Measurements from ENCODE around the gene MACROD2.

MACROD2 gene

GRCh38 chr20:15756754-15757115 is 1761.4 kb downstream of the MACROD2 start:
- H3K27me3 ChIP-seq (replicated peaks; ENCODE audit: control insufficient read depth, insufficient read depth, low read length), result no peaks in the 10 kb centered on the region
- H3K4me3 ChIP-seq (replicated peaks; ENCODE audit: low read depth, low read length), result no peak overlapping the region
- DNase-seq (ENCODE audit: extremely low read depth, insufficient read length), result no peak
- TF ChIP-seq, protein P1, sequence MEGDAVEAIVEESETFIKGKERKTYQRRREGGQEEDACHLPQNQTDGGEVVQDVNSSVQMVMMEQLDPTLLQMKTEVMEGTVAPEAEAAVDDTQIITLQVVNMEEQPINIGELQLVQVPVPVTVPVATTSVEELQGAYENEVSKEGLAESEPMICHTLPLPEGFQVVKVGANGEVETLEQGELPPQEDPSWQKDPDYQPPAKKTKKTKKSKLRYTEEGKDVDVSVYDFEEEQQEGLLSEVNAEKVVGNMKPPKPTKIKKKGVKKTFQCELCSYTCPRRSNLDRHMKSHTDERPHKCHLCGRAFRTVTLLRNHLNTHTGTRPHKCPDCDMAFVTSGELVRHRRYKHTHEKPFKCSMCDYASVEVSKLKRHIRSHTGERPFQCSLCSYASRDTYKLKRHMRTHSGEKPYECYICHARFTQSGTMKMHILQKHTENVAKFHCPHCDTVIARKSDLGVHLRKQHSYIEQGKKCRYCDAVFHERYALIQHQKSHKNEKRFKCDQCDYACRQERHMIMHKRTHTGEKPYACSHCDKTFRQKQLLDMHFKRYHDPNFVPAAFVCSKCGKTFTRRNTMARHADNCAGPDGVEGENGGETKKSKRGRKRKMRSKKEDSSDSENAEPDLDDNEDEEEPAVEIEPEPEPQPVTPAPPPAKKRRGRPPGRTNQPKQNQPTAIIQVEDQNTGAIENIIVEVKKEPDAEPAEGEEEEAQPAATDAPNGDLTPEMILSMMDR (IDR thresholded peaks at IDR 0.05; ENCODE audit: insufficient read depth, low read length, poor library complexity, severe bottlenecking), result no peak
- no peaks in the 10 kb centered on the region for H3K36me3 ChIP-seq (ENCODE audit: control insufficient read depth, insufficient read depth, low read length)

GRCh38 chr20:15759594-15759993 is 1764.3 kb downstream of the MACROD2 start:
- TF ChIP-seq, protein P1 (IDR thresholded peaks at IDR 0.05; ENCODE audit: insufficient read depth, low read length, poor library complexity, severe bottlenecking), result no peak
- no peaks in the 10 kb centered on the region for H3K27me3 ChIP-seq (replicated peaks; ENCODE audit: control insufficient read depth, insufficient read depth, low read length)
- no peaks in the 10 kb centered on the region for H3K36me3 ChIP-seq (ENCODE audit: control insufficient read depth, insufficient read depth, low read length)
- DNase-seq (ENCODE audit: extremely low read depth, insufficient read length), result no peak
- H3K4me3 ChIP-seq (replicated peaks; ENCODE audit: low read depth, low read length), result no peak overlapping the region

DNA sequence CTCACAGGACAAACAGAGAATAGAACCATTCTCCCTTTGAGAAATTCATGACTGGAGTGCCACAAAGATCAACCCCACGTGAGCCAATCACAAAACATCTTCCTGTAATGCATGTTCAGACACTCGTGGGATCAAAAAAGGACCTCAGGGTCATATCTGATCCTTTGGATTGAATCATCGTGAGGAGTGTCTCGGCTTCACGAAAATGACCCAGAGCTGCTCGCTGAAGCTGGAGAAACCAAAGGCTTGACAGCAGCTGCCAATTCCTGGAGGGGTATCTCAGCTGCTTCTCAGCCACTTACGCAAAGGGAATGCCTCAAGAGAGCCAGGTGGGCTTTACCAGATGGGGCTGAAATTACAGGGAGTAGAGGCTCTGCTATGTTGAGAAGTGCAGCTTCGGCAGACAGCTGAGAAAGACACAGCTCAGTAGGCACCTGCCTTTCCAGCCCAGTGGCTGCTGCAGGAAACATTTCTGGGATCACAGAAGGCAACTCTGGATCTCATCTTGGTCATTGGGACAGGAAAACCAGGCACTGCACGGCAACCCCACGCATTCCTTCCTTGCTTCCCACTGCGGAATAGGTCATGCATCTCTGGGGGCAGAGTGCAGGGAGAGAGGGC is 1764.8 kb downstream of the MACROD2 start:
- Histone ChIP-seq H3K4me3 (replicated peaks; ENCODE audit: low read depth, low read length) (no peak overlapping the region), H3K27me3 (replicated peaks; ENCODE audit: control insufficient read depth, insufficient read depth, low read length) (no peaks in the 10 kb centered on the region), H3K36me3 (ENCODE audit: control insufficient read depth, insufficient read depth, low read length) (no peaks in the 10 kb centered on the region)
- TF ChIP-seq, protein P1 (IDR thresholded peaks at IDR 0.05; ENCODE audit: insufficient read depth, low read length, poor library complexity, severe bottlenecking), result no peak
- DNase-seq (ENCODE audit: extremely low read depth, insufficient read length), result no peak

DNA sequence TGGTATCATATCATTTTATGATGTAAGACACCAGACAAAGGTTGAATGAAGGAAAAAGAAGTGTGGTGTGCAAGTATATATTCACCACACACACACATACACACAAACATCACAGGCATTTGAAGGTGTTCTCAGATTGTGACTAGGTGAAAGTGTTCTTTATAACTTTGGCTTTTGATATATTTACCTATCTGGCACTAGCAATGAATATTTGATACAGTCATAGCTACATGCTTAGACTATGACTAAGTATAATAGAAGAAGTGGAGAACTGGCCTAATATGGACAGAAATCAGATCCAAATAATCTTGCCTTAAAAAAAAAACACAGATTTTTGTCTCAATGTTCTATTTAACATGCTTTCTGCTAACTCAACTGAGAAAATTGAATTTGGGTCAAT is 1768.0 kb downstream of the MACROD2 start:
- TF ChIP-seq, protein P1 (IDR thresholded peaks at IDR 0.05; ENCODE audit: insufficient read depth, low read length, poor library complexity, severe bottlenecking), result no peak
- no peak for DNase-seq (ENCODE audit: extremely low read depth, insufficient read length)
- no peaks in the 10 kb centered on the region for H3K27me3 ChIP-seq (replicated peaks; ENCODE audit: control insufficient read depth, insufficient read depth, low read length)
- no peak overlapping the region for H3K4me3 ChIP-seq (replicated peaks; ENCODE audit: low read depth, low read length)
- H3K36me3 ChIP-seq (ENCODE audit: control insufficient read depth, insufficient read depth, low read length), result no peaks in the 10 kb centered on the region

DNA sequence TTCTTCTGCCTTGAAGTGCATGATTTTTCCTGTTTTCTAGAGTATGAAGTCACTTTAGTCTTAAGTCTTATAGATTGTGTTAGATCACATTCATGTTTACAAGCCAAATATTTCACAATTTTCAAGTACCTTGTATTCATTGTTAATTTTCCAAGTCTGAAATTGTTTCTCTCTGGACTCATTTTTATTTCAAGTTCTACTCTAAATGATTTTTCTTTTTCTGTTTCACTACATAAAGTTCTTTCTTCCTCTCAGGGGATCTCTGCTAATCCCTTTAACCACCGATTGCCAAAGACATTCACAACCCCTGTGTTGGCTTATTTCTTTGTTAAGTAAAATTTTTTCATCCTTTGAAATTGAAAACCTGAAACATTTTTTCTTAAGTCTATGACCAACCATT is 1772.3 kb downstream of the MACROD2 start:
- TF ChIP-seq, protein P1 (IDR thresholded peaks at IDR 0.05; ENCODE audit: insufficient read depth, low read length, poor library complexity, severe bottlenecking), result no peak
- Histone ChIP-seq H3K36me3 (ENCODE audit: control insufficient read depth, insufficient read depth, low read length) (no peaks in the 10 kb centered on the region), H3K4me3 (replicated peaks; ENCODE audit: low read depth, low read length) (no peak overlapping the region), H3K27me3 (replicated peaks; ENCODE audit: control insufficient read depth, insufficient read depth, low read length) (no peaks in the 10 kb centered on the region)
- no peak for DNase-seq (ENCODE audit: extremely low read depth, insufficient read length)

All from GM06990 (cell line).